Measurements from ENCODE around the gene DCTN4.
"Not testable (repeated sequence)": the region's sequence is repeated elsewhere in the genome, so short reads cannot be mapped to it uniquely, and the experiment has no call there.

The DCTN4 gene

DNA sequence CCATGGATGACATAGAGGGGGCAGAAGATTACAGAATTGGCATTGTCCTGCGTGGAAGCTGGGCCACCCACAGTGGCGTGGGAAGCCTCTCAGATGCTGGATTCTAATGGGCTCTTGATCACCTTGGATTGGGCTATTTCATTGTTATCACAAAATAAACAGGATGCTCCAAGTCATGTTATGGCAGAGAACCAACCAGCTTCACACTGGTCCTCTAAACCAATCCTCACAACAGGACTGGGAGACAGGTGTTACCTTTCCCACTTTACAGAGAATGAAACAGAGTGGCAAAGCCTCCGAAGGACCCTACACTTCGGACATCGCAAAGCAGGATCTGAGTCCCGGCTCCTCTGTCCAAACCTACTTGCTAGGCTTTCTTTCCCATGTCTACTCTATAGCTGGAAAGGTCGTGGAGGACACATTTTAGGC lies 19.3 kb upstream of the DCTN4 start:
- ATAC-seq = no peak

DNA sequence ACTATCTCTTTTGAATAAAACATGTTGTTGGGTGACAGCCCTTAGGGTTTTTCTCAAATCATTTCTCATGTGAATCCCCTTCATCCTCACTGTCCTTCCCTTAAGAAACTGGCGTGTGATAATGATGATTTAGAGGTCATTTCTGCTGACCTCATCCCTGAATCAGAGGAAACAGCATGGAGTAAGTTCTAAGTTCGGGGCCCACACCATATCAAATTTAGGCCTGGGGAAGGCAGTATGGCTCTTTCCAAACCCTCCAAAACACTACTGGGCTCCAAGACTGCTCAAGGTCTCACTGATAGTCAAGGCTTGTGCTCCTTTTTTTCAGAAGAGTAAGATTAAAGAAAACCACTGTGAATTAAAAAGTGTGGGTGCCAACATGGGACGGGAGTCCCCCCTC lies 18.9 kb upstream of the DCTN4 start:
- no peak for ATAC-seq

DNA sequence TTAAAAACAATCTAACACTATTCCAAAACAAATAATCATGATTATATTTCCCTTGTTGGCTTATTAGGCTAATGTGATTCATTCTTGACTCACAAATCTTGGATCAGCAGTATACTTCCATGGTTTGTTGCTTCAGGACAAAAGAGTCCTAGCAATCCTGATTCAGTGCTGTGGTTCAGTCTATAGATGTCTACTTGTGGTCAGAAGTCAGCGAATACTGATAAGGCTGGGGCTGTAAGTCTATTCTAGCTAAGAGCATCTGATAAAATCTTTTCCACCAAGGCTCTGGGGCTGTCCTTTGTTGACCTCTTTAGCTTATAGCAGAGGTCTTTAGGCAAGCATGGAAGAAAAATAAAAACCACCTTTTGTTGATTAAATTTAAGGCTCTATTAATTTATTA lies 15.3 kb upstream of the DCTN4 start:
- ATAC-seq = no peak

DNA sequence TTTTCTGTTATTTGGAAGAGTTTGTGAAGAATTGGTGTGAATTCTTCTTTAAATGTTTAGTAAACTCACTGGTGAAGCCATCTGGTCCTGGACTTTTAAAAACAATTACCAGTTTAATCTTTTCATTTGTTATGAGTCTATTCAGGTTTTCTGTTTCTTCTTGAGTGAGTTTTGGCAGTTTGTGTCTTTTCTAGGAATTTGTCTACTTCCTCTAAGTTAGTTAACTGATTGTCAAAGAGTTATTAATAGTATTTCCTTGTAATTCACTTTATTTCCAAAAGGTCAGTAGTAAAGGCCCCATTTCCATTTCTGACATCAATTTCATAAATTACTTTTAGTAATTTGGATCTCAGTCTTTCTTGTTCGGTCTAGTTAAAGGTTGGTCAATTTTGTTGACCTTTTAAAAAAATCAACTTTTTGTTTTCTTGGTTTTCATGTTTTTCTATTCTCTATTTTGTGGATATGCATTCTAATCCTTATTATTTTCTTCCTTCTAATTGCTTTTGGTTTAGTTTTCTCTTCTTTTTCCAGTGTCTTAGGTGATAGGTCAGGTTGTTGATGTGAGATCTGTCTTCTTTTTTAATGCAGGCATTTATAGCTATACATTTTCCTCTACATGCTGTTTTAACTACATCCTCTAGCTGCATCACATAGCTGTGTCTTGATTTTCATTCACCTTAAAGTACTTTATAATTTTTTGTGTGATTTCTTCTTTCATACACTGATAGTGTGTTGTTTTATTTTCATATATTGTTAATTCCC lies 12.4 kb upstream of the DCTN4 start:
- ATAC-seq = no peak

DNA sequence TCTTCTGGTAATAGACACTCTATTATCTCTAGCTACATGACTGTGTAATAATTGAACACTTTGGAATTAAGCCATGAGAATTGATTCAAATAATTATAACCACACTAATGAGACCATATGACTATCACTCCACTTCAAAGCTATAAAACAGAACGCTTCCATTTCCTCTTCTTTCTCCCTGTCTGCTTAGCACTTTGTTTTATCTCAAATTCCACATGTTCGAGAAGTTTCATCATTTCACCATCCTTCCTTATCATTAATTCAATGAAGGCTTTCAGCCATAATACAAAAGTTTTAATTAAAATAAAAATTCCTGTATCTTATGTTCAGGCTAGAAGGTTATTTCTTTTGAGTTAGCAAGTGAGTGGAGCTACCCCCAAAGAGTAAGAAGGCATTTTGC lies 7.4 kb upstream of the DCTN4 start:
- ATAC-seq = no peak

DNA sequence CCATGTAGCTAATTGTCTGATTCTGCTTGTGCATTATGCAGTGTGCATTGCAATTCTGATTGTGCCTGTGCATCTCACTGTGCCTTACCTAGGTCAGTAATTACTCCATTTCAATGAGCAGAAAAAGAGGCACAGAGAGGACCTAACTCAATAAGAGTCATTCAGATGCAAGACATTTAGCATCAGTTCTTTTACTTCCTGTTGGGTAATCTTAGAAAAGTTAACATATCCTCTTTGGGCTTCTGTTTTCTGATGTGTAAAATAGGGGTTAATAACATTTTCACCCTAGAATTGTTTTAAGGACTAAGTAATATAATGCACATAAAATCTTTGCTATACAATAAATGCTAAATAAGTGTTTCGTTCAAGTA lies 7.0 kb upstream of the DCTN4 start:
- ATAC-seq = no peak

DNA sequence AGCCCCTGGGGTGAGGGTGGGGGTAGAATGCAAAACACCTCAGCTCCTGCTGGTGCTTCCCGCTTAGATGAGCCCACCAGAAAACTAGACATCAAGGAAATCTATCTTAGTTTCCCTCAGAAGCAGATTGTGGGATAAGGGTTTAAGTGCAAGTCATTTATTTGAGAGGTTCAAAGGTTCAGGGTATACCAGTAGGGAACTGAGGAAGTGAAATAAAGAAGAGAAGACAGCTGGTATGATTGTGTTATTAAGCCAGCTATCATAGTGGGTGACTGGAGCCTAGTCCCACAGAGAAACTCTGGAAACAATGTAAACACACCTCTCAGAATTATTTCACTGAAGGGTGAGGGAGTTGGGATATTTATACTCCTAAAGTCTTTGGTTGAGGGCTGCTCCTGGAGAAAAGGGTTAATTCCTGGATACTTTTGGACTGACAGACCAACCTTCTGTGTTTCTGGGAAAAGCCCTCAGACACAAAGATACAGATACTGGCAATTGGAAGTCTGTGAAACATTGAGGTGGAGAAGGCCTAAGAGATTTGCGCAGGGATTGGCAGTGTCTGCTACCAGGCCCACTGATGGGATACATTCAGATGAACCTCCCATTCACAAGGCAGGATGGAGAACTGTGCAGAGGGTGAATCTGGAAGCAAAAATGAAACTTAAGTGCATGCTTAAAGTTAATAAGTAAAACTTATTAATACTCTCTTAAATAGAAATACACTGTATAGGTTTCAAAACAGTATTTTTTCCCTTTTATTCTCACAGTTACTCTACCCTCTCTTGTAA lies 6.4 kb upstream of the DCTN4 start:
- no peak for ATAC-seq

DNA sequence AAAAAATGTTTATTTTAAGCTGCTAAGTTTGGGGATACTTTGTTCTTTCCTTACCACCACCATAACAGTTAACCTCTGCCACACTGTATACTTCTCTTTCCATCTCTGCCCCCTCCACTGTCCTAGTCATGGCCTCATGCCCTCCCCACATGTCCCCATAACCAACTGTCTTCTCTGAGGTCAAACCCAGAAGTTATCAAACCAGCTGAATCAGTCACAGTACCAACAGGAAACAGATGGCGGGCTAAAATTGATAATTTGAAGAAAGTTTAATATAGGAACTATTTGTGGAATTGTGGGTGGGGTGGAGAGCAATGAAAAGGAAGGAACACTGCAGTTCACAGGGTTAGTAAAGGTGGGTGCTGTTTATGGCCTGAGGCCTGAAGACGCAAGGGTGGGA lies 5.7 kb upstream of the DCTN4 start:
- no peak for ATAC-seq

DNA sequence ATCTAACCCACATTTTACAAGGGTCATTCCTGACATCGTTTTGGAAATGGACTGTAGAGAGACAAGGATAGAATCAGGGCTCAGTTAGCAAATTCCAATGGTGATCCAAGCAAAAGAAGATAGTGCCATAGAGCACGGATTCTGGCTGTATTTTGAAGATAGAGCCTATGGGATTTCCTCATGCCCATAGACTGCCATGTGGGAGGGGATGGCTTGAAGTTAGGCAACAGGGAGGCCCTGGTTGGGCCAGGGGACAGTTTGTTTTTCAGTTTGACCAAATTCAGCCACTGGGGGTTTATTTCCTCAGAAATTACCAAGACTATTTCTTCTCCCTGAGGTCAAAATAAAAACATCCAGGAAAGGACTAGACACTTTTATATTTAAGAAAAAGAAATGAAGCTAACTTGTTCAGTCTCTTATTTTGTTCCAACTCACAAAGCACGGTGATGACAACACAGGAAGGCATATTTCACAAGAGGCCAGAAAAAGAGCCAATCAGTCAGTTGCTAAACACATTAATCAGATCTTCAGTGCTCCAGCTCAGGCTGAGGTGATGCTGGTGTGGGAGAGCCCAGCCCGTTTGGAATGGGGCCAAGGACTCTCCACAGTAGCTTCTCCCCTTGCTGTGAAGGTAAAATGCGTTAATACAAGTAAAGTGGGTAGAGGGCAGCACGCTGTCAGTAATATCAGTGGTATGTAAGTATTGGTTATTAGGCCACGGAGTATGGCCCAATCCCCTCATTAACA lies 4.4 kb upstream of the DCTN4 start:
- no peak for ATAC-seq

DNA sequence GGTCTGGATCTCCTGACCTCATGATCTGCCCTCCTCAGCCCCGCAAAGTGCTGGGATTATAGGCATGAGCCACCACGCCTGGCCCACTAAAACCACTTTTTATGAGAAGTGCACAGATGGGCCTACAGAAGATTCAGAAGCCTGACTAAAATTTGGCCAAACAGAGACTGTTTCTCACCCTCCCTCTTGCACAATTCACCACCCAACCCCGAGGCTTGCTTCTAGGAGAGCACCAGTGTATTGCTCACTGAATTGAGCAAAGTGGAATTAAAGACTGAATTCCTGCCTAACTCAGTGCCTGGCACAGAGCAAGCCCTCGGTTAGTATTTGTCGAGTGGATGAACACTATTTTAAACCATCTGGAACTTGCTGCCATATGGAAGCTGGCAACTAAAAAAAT lies 3.4 kb upstream of the DCTN4 start:
- ATAC-seq = no peak

DNA sequence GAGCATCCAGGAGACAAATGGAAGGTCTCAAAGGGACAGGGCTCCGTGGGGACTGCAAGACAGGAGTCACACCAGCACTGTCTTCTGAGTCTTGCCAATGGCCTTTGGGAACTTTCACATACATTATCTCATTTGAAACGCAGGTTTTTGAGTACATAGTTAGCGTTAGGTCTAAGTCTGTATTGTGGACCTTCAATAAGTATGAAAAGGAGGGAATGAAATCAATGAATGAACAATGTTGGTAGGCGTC lies 442 bp upstream of the DCTN4 start:
- ATAC-seq = no peak

DNA sequence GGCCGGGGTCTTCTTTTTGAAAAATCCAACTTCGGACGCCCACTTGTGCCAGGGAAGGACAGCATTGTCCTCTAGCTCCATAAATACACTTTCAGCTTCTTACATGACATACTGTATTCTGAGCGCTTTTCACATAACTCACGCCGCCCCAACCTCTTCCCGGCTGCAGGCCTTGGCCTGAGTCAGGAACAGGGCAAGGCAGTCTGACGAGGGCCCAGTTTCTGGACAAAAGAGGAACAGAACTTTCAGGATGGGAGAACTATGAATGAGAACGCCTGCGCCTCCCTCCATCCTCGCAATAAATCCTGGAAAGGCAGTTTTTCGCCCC lies 650 bp downstream of the DCTN4 start:
- ATAC-seq = peak; percentile 2 to 6

DNA sequence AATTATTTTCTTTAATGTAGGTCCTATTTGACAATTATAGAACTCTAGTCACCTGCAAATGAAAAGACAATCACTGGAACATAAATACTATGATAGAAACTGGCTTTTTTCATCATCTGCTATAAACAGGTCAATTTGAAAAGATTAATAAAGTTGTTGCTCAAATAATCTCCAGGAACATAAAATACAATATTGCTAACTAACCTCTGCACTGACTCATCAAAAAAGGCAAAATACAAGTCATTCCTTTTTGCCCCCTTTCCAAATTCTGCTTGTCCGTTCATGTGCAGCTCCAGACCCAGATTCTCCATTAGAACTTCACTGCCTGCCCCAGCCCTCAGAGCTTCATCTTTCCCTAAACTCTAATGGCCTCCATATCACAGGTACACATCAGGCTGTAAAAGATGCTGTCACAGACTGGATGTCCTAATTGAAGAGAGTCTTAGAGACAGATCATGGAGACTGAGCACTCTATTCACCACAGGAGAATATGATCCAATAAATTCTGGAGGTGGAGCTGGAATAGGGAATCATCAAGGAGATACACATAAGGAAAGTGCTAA lies 1.6 kb downstream of the DCTN4 start:
- no peak for ATAC-seq

DNA sequence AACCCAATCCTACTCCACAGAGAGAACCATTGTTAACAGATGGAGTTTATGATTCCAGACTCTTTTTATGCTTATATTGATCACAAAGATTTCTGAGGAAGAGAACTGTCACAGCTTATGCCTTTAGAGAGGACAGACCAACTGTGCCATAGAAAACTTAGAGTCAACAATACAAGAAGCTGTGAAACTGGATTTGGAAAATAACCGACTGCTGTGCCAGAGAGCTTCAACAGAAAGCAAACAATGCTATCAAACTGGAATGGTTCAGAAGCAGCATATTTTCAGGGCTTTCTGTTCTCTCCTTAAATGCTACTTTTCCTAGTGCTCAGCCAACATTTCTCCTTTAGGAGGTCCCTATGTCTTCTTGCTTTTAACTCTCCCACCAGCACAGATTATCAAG lies 5.0 kb downstream of the DCTN4 start:
- ATAC-seq = no peak

DNA sequence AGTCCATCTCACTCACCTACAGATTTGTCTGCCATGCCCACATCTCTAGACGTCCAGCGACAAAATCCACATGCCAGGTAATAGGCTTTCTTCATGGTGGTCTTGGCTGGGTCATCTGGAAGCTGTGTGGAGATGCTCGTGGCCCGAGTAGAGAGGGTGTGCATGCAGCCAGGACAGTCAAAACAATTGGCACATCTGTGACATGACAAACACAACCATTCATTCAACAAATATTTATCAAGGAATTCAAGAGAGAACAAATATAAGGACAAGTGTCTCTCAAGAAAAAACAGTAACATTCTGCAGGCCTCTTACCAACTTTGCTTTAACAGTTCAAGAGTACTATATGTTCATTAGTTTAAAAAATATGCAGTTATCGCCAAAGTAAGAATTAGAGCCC lies 5.4 kb downstream of the DCTN4 start:
- no peak for ATAC-seq

DNA sequence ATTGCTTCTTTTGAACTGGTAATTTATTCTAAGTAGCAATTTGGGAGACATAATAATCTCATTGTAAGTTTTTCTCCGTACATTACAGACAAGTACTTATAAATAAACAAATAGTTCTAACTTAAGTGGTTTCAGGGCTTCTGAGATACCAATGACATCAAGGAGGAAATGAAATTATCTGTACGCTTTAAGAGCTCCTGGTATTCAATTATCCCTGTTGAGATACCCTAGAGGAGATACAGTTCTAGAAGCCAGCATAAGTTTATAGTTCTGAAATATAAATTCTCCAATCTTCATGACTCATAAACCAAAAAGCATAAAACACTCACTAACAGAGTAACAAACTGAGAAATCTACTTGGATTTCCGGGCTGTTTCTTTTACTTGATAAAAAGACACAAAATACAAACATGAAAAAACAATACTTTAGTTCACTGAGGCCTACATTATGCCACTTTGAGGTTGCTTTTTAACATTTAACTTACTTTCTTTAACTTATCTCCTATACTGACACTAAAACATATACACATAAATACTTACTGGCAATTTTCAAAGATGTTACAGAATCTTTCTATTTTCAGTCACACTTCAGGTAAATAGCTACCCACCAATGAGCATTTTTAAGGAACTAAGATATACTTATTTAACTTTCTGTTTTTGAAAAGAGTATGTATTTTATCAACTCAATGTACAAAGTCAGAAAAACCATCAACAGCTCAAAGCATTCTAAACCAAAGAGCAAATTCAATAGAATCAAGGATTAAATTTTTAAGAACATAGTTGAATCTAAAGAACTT lies 7.5 kb downstream of the DCTN4 start:
- ATAC-seq = no peak

DNA sequence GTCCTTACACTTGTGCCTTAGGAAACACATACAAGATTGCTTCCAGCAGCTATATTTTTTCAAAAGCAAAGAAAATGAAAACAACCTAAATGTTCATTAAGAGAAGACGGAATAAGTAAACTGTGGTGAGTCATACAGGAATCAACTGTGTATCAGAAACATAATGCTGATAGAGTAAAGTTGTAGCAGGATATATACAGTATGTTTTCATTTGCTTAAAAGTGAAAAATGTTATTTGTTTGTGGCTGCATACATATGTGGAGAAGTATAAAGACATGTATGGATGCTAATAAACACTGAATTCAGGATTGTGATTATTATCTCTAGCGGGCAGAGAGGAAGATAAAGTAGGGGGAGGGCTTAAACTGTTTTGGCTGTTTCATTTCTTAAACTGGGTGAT lies 8.3 kb downstream of the DCTN4 start:
- no peak for ATAC-seq

DNA sequence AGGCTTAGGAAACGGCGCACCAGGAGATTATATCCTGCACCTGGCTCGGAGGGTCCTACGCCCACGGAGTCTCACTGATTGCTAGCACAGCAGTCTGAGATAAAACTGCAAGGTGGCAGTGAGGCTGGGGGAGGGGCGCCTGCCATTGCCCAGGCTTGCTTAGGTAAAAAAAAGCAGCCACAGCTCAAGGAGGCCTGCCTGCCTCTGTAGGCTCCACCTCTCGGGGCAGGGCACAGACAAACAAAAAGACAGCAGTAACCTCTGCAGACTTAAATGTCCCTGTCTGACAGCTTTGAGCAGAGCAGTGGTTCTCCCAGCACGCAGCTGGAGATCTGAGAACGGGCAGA lies 15.7 kb downstream of the DCTN4 start:
- not testable (repeated sequence) for ATAC-seq

DNA sequence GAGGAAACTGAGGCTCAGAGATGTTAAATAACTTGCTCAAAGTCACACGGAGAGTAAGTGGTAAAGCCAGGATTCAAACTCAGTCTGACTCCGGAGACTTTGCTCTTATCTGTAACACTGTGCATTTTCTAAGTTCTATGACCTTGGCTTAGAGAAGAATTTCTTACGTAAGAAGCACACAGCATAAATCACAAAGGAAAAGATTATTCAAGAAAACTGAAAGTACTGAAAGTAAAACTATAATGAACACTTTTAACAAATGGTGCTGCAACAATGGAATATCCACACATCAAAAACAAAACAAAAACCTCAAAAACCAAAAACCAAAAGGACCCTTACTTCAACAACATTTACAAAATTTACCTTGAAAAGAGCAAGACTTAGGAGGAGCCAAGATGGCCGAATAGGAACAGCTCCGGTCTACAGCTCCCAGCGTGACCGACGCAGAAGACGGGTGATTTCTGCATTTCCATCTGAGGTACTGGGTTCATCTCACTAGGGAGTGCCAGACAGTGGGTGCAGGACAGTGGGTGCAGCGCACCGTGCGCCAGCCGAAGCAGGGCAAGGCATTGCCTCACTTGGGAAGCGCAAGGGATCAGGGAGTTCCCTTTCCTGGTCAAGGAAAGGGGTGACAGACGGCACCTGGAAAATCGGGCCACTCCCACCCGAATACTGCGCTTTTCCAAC lies 16.2 kb downstream of the DCTN4 start:
- ATAC-seq = peak; percentile 56 to 72

DNA sequence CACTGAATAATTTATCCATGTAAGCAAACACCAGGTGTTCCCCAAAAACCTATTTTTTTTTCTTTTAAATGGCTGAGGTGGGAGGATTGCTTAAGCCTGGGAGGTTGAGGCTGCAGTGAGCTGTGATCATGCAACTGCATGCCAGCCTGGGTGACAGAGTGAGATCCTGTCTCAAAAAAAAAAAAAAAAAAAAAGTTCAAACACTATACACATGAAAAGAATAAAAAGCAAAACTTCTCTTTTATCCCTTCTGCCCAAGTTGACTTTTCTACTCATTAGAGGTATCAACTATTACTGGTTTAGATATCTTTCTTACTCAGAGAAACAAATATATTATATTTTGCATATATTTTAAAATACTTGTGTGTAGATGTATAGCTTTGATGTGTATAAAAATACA lies 17.8 kb downstream of the DCTN4 start:
- no peak for ATAC-seq

DNA sequence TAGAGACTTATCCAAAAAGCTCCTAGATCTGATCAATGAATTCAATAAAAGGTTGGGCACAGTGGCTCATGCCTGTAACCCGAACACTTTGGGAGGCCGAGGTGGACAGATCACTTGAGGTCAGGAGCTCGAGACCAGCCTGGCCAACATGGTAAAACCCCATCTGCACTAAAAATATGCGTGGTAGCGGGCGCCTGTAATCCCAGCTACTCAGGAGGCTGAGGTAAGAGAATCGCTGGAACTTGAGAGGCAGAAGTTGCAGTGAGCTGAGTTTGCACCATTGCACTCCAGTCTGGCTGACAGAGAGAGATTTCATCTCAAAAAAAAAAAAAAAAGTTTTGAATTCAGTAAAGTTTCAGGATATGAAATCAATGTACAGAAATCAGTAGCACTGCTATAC lies 20.0 kb downstream of the DCTN4 start:
- no peak for ATAC-seq

DNA sequence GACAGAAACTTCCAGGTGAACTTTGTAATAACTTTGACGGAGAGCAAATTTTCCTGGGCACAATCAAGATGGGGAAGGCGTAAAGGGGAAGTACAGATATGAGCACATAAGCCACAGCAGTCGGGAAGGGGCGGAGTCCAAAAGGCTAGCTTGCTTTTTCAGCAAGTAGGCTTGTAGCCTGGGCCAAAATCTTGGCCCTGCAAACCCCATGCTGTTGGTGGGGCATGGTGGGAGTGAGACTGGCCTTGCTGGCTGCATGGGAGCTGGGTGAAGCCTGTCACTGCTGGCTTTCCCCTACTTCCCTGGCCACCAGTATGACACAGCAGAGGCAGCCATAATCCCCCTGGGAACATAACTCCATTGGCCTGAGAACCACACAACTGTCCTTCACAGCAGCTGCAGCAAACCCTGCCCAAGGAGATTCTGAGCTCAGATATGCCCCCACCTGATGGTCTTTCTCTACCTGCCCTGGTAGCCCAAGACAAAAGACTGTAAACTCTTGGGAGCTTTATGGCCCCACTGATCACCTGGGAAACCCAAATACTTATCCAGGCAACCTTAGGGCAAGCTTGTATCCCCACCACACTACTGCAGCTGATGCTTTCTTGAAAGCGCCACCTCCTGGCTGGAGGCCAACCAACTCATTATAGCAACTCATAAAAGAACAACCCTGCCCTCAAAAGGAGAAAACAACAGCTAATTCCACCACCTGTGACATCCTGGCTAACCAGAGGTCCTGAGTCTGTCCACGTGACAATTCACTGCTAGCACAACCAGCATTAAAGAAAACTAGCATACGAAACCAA lies 24.0 kb downstream of the DCTN4 start:
- no peak for ATAC-seq

Data from activated CD4-positive, CD25-positive, alpha-beta regulatory T cell treated with anti-CD3 and anti-CD28 coated beads, Interleukin-2, amount 50 U/mL, for 24 hours (primary cell).